Type B pancreatic cell (in vitro differentiated cells): ENCODE measurements around the gene CTSH. TPM values are rescaled to one million over a fixed set of nuclear protein-coding genes. Genes with fewer than 3 reads are reported as not detected.

Source experiments
- DNase-seq: peaks from one replicate; pipeline ENCODE4 v3.0.0; 2021; ENCODE audit warnings: mixed read lengths; ENCODE audit not compliant: unreplicated experiment; ENCODE audit errors: extremely low spot score
- H3K27ac Mint-ChIP-seq: 2 replicates; pipeline ENCODE4 v1.8.0; 2021; ENCODE audit warnings: mild to moderate bottlenecking, mixed read lengths
- H3K27me3 Mint-ChIP-seq: 2 replicates; pipeline ENCODE4 v1.8.0; 2021; ENCODE audit warnings: mixed read lengths
- H3K36me3 Mint-ChIP-seq: 2 replicates; pipeline ENCODE4 v1.8.0; 2021; ENCODE audit warnings: mixed read lengths
- H3K4me1 Mint-ChIP-seq: one replicate; pipeline ENCODE4 v1.8.0; 2021; ENCODE audit warnings: mixed read lengths; ENCODE audit not compliant: unreplicated experiment
- H3K4me3 Mint-ChIP-seq: 2 replicates; pipeline ENCODE4 v1.8.0; 2021; ENCODE audit warnings: mild to moderate bottlenecking, mixed read lengths
- H3K9me3 Mint-ChIP-seq: 2 replicates; pipeline ENCODE4 v1.8.0; 2021; ENCODE audit warnings: mixed read lengths
- CTCF ChIP-seq: fragments of 200-600 bp; sonication (generic); conservative IDR thresholded peaks from 2 replicates; pipeline ENCODE4 v1.5.0; 2021; ENCODE audit warnings: antibody characterized with exemption, mild to moderate bottlenecking
- total RNA-seq: library from RNA; stranded (reverse); gene quantifications from 2 replicates; pipeline ENCODE4 v1.2.1, GENCODE V29; 2021; ENCODE audit warnings: low replicate concordance

The CTSH gene
- total RNA-seq, 1 donor from 2014 or later: 55.4 TPM

- Mint-ChIP-seq H3K4me1 (no peaks in the 10 kb centered on the region), H3K27ac (no peak overlapping the region), H3K9me3 (no peaks in the 10 kb centered on the region), H3K4me3 (no peak overlapping the region), H3K36me3 (no peaks in the 10 kb centered on the region), H3K27me3 (peaks cover 3% of the 10 kb centered on the region)
- DNase-seq: no peak
- TF ChIP-seq CTCF: no peak
Measured at GRCh38 chr15:78981532-78982313, 36.9 kb upstream of the CTSH start.

GRCh38 chr15:78979456-78980320 lies 34.8 kb upstream of the CTSH start:
- Mint-ChIP-seq H3K4me3 (no peak overlapping the region), H3K27ac (peak overlapping the region; percentile 23), H3K9me3 (no peaks in the 10 kb centered on the region), H3K36me3 (no peaks in the 10 kb centered on the region), H3K4me1 (no peaks in the 10 kb centered on the region), H3K27me3 (peaks cover 3% of the 10 kb centered on the region)
- TF ChIP-seq CTCF: peak; percentile 83
- no peak for DNase-seq

- Mint-ChIP-seq H3K9me3 (no peaks in the 10 kb centered on the region), H3K4me1 (no peaks in the 10 kb centered on the region), H3K4me3 (no peak overlapping the region), H3K36me3 (no peaks in the 10 kb centered on the region), H3K27me3 (peaks cover under 1% of the 10 kb centered on the region), H3K27ac (no peak overlapping the region)
- TF ChIP-seq CTCF: no peak
- no peak for DNase-seq
Measured at GRCh38 chr15:78978601-78979179, 33.8 kb upstream of the CTSH start.

- no peak for DNase-seq
- Mint-ChIP-seq H3K36me3 (no peaks in the 10 kb centered on the region), H3K4me3 (no peak overlapping the region), H3K27me3 (no peaks in the 10 kb centered on the region), H3K9me3 (no peaks in the 10 kb centered on the region), H3K4me1 (no peaks in the 10 kb centered on the region), H3K27ac (no peak overlapping the region)
- no peak for TF ChIP-seq CTCF
Measured at GRCh38 chr15:78977591-78978347, 32.9 kb upstream of the CTSH start.

GRCh38 chr15:78977091-78977571 lies 32.3 kb upstream of the CTSH start:
- H3K9me3 Mint-ChIP-seq: no peaks in the 10 kb centered on the region
- H3K36me3 Mint-ChIP-seq: no peaks in the 10 kb centered on the region
- no peaks in the 10 kb centered on the region for H3K27me3 Mint-ChIP-seq
- no peak for TF ChIP-seq CTCF
- H3K27ac Mint-ChIP-seq: no peak overlapping the region
- H3K4me1 Mint-ChIP-seq: no peaks in the 10 kb centered on the region
- H3K4me3 Mint-ChIP-seq: no peak overlapping the region
- no peak for DNase-seq
